H1 (cell line): ENCODE data around the gene YPEL4. TPM values are rescaled to one million over a fixed set of nuclear protein-coding genes. Genes with fewer than 3 reads are reported as not detected.
A peak's percentile ranks its signal among the peaks of the same experiment; 100 is the strongest.

Source experiments
- ASH2L ChIP-seq: fragments of 200-600, 300-600 bp; sonication (generic); IDR thresholded peaks from one replicate; pipeline ENCODE4 v1.7.1; 2017; ENCODE audit warnings: low read length
- ATF3 ChIP-seq: IDR thresholded peaks from 2 replicates; pipeline ENCODE4 v1.6.1; 2011; ENCODE audit warnings: low read depth, mild to moderate bottlenecking, low read length; ENCODE audit not compliant: insufficient read depth
- BACH1 ChIP-seq: IDR thresholded peaks from 2 replicates; pipeline ENCODE4 v1.6.1; 2012; ENCODE audit warnings: low read length, improper control_type of control experiment
- BCL11A ChIP-seq, 2 experiments: IDR thresholded peaks; one replicate each; pipeline ENCODE4 v1.6.1; 2011; ENCODE audit warnings: low read depth in 2 of 2, low read length in 2 of 2, mild to moderate bottlenecking in 2 of 2
- CBX5 ChIP-seq: fragments of 300-800, 300-1000 bp; sonication (generic); IDR thresholded peaks from 2 replicates; pipeline ENCODE4 v1.7.1; 2016; ENCODE audit warnings: antibody characterized with exemption, low read length, low read depth
- CBX8 ChIP-seq: fragments of 300-800, 300-1000 bp; sonication (generic); IDR thresholded peaks from 2 replicates; pipeline ENCODE4 v1.7.1; 2016; ENCODE audit warnings: low read depth, low read length, borderline replicate concordance
- CREB1 ChIP-seq: IDR thresholded peaks from 2 replicates; pipeline ENCODE4 v1.6.1; 2012; ENCODE audit warnings: inconsistent platforms
- CTBP2 ChIP-seq: IDR thresholded peaks from 2 replicates; pipeline ENCODE4 v1.7.0; 2011; ENCODE audit warnings: borderline replicate concordance, mild to moderate bottlenecking, moderate library complexity, mixed read lengths, low read length; ENCODE audit not compliant: insufficient read depth, insufficient read length
- EGR1 ChIP-seq: IDR thresholded peaks from 2 replicates; pipeline ENCODE4 v1.6.1; 2011; ENCODE audit warnings: low read depth, low read length, borderline replicate concordance
- FOSL1 ChIP-seq: IDR thresholded peaks from 2 replicates; pipeline ENCODE4 v1.6.1; 2011; ENCODE audit warnings: mild to moderate bottlenecking, low read depth, low read length, moderate library complexity; ENCODE audit not compliant: insufficient read depth
- GABPA ChIP-seq: IDR thresholded peaks from 2 replicates; pipeline ENCODE4 v1.6.1; 2011; ENCODE audit warnings: mild to moderate bottlenecking, low read length, moderate library complexity, borderline replicate concordance; ENCODE audit not compliant: insufficient read depth
- HDAC2 ChIP-seq, 2 experiments: fragments of 300-600 bp in 1 of 2; sonication (generic) in 1 of 2; IDR thresholded peaks; 2 replicates each; pipeline ENCODE4 v1.6.1; 2011 to 2012; ENCODE audit warnings: low read depth in 2 of 2, low read length in 2 of 2, mild to moderate bottlenecking in 2 of 2, moderate library complexity in 2 of 2, borderline replicate concordance in 1 of 2, inconsistent platforms in 1 of 2
- HDAC6 ChIP-seq: IDR thresholded peaks from one replicate; pipeline ENCODE4 v1.7.1; 2012; ENCODE audit warnings: low read depth, mild to moderate bottlenecking, inconsistent platforms, low read length, moderate library complexity
- JUN ChIP-seq: IDR thresholded peaks from 2 replicates; pipeline ENCODE4 v1.6.1; 2011; ENCODE audit warnings: low read depth, mild to moderate bottlenecking, improper control_type of control experiment, low read length
- KDM5A ChIP-seq: fragments of 200-600 bp; IDR thresholded peaks from 2 replicates; pipeline ENCODE4 v1.7.1; 2012; ENCODE audit warnings: mild to moderate bottlenecking, low read length, inconsistent platforms, mixed read lengths
- NANOG ChIP-seq: IDR thresholded peaks from 2 replicates; pipeline ENCODE4 v1.6.1; 2011; ENCODE audit warnings: low read length, low read depth, mild to moderate bottlenecking, inconsistent platforms; ENCODE audit not compliant: insufficient read depth, poor library complexity, severe bottlenecking
- POLR2AphosphoS5 ChIP-seq: IDR thresholded peaks from 2 replicates; pipeline ENCODE4 v1.6.1; 2011; ENCODE audit warnings: low read depth, low read length
- RXRA ChIP-seq: IDR thresholded peaks from 2 replicates; pipeline ENCODE4 v1.6.1; 2011; ENCODE audit warnings: low read depth, mild to moderate bottlenecking, low read length, moderate library complexity; ENCODE audit not compliant: insufficient read depth
- SP2 ChIP-seq: IDR thresholded peaks from 2 replicates; pipeline ENCODE4 v1.6.1; 2012; ENCODE audit warnings: mild to moderate bottlenecking, low read length, inconsistent platforms
- TCF12 ChIP-seq: IDR thresholded peaks from 2 replicates; pipeline ENCODE4 v1.6.1; 2011; ENCODE audit warnings: low read depth, mild to moderate bottlenecking, low read length
- TEAD4 ChIP-seq: IDR thresholded peaks from 2 replicates; pipeline ENCODE4 v1.6.1; 2012; ENCODE audit warnings: low read depth, low read length, inconsistent platforms, mixed read lengths
- polyA plus RNA-seq, 7 experiments: library from polyadenylated mRNA; depleted of rRNA in 3 of 7; stranded (reverse) in 5 of 7; unstranded in 2 of 7; fragments of >200 nt in 5 of 7; fragments of 200-250 nt in 2 of 7; gene quantifications; 1 replicate in 5 of 7; 2 replicates in 1 of 7; 4 replicates in 1 of 7; pipeline versions ENCODE4 v1.2.1 to v1.2.3, GENCODE V29; 2011 to 2013; ENCODE audit warnings: missing spikeins in 2 of 7, mixed read lengths in 2 of 7
- total RNA-seq: library from RNA; stranded (reverse); fragmentation: NEBNext Ultra II Directional; extraction: Animal tissue kit (Norgen Biotek cat#: 25700); gene quantifications from 2 replicates; pipeline ENCODE4 v1.2.1, GENCODE V29; 2021
- TF ChIP-seq, protein P1 (sequence below): IDR thresholded peaks from 2 replicates; pipeline ENCODE4 v1.6.1; 2012; ENCODE audit warnings: inconsistent platforms
- TF ChIP-seq, protein P2 (sequence below): IDR thresholded peaks from 2 replicates; pipeline ENCODE4 v1.6.1; 2012; ENCODE audit warnings: inconsistent platforms

YPEL4 gene
- total and polyA plus RNA-seq, 2 of the 8 experiments (the other 6 are each of a cell fraction or from before 2014, with no cell fraction given) = 0.13 to 0.38 TPM

DNA sequence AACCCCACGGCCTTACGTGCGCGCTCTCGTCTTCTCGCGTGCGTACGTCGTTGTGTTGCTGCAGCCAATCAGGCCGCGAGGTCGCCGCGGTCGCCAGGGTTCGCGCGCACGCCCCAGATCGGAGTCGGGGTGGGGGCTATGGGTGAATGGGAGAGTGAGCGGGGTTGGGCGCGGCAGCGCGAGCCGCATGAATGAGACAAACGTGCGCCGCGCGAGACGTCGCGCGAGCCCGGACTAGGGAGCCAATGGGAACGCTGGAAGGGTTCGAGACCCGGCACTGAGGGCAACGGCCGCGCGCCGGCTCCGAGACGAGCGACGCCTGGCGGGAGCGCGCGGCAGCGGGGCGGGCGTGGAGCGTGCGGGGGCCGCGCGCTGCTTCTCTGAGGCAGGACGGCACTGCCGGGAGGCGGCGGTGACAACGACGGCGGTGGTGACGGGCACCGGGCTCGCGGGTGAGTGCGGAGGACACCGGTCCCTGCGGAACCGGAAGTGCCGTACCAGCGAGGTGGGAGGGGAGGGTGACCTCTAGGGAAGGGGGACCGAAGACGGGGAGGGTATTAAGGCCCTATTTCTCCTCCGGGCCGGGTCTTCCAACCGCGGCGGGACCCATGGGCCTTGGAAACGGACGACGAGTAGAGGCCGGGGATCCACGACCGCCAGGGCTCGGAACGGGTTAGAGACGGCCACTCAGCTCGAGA, 18.2 kb upstream of the YPEL4 start, which contains the start of gene ZDHHC5 (continued):
- TF ChIP-seq, protein P1, sequence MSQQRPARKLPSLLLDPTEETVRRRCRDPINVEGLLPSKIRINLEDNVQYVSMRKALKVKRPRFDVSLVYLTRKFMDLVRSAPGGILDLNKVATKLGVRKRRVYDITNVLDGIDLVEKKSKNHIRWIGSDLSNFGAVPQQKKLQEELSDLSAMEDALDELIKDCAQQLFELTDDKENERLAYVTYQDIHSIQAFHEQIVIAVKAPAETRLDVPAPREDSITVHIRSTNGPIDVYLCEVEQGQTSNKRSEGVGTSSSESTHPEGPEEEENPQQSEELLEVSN = peak; percentile 53; the same call in 1 of the 2 replicates
- TF ChIP-seq HDAC6 (no peak), BCL11A (IDR thresholded peaks at IDR 0.05; ENCODE audit: low read depth in 2 of 2, low read length in 2 of 2) (no peak), EGR1 (no peak), KDM5A (0 out of 2 replicates have a peak, but pooled peaks have one; percentile 20), SP2 (no peak), ATF3 (no peak), JUN (no peak), TCF12 (no peak), BACH1 (peak; percentile 55; the same call in 1 of the 2 replicates), CREB1 (peak; percentile 58; the same call in 1 of the 2 replicates), ASH2L (peak; percentile 90), HDAC2 (IDR thresholded peaks at IDR 0.05; ENCODE audit: borderline replicate concordance in 1 of 2, low read depth in 2 of 2, low read length in 2 of 2) (no peak; a peak in 1 of 4 replicates), RXRA (no peak), GABPA (peak; percentile 82), CBX5 (no peak), NANOG (peak; percentile 22), FOSL1 (no peak), POLR2AphosphoS5 (peak; percentile 78), CTBP2 (no peak), TEAD4 (no peak), CBX8 (no peak)
- TF ChIP-seq, protein P2, sequence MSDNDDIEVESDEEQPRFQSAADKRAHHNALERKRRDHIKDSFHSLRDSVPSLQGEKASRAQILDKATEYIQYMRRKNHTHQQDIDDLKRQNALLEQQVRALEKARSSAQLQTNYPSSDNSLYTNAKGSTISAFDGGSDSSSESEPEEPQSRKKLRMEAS = peak; percentile 76
